ENCODE results near the gene ZNF331.
"Not testable (repeated sequence)": the region's sequence is repeated elsewhere in the genome, so short reads cannot be mapped to it uniquely, and the experiment has no call there.

ZNF331 gene

GRCh38 chr19:53537521-53538377 lies at the start of gene ZNF331:
Gene ZNF331 (plus strand): TSS chr19:53538145. CDS start chr19:53569377, 31,232 bp downstream.
- no peak for DNase-seq

- DNase-seq: no peak
Observed at GRCh38 chr19:53492153-53492552, 45.8 kb upstream of the ZNF331 start.

- not testable (repeated sequence) for DNase-seq
Observed at GRCh38 chr19:53497311-53498023, 40.5 kb upstream of the ZNF331 start.

DNA sequence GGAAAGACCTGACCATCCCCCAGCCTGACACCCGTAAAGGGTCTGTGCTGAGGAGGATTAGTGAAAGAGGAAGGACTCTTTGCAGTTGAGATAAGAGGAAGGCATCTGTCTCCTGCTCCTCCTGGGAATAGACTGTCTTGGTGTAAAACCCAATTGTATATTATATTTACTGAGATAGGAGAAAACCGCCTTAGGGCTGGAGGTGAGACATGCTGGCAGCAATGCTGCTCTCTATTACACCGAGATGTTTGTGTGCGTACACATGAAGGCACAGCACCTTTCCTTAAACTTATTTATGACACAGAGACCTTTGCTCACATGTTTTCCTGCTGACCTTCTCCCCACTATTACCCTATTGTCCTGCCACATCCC lies 39.9 kb upstream of the ZNF331 start:
- DNase-seq: not testable (repeated sequence)

- not testable (repeated sequence) for DNase-seq
Observed at GRCh38 chr19:53503151-53503550, 34.8 kb upstream of the ZNF331 start.

GRCh38 chr19:53503671-53504364 lies 34.1 kb upstream of the ZNF331 start:
- not testable (repeated sequence) for DNase-seq

- DNase-seq: not testable (repeated sequence)
Observed at GRCh38 chr19:53504365-53504703, 33.6 kb upstream of the ZNF331 start.

DNA sequence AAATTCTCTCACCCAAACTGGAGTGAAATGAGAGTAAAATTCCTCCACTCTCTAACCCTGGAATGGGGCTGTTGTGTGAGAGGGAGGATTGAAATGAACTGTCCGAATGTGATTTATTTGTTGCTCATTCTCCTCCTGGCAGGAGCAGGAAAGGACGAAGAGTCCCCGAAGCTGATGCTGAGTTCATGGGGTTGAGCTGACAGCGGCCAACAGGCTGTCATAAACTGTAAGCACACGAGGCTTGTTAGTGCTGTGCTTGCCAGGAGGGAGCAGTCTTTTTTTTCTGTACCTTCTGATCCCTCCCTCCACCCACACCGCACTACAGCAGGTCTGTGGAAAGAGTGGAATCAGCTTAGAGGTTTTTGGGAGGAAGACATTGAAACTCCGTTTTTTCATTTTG lies 33.1 kb upstream of the ZNF331 start:
- DNase-seq: no peak

- no peak for DNase-seq
Observed at GRCh38 chr19:53506728-53507127, 31.2 kb upstream of the ZNF331 start.

GRCh38 chr19:53507523-53508442 lies 30.2 kb upstream of the ZNF331 start:
- no peak for DNase-seq

GRCh38 chr19:53509443-53509842 lies 28.5 kb upstream of the ZNF331 start:
- no peak for DNase-seq

- DNase-seq: no peak
Observed at GRCh38 chr19:53509845-53510244, 28.1 kb upstream of the ZNF331 start.

- DNase-seq: no peak
Observed at GRCh38 chr19:53511357-53511756, 26.6 kb upstream of the ZNF331 start.

DNA sequence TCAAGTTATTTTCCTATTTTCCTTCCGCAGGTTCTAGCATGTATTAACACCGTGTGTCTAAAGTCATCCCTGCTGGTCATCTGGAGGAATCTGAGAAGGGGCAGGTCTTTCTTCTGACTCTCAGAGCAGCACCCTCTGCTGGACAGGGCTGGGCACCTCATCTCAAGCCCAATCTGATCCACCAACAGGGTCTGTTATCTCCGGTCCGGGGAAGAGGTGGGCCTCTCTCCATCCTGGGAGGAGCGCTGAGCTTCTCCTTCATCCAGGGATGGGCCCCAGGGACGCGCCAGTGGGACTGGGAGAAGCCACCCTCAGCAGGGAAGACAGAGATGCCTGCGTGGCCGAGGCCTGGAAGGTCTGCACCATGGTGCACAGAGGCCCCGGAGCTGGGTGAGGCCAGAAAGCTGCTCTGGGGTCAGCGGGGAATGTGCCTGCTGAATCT lies 26.0 kb upstream of the ZNF331 start:
- DNase-seq: no peak

DNA sequence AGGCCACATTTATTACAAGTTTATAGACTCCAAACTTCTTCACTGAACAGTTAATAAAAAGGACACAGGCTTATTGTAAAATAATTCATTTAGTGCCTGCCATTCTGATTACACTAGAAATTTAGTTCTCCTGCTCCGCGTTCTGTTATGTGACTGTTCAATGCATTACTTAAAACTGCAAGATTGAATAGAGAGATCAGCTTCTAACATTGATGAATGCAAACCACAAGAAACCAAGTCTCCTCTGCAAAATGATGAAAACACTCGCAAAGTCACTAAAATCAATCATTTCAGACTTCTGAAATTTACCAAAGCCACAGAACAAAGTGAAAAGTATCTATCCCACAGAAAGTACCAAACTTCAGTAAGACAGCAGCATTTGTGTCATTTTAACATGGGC lies 22.9 kb upstream of the ZNF331 start:
- not testable (repeated sequence) for DNase-seq

- DNase-seq: no peak
Observed at GRCh38 chr19:53517114-53517741, 20.7 kb upstream of the ZNF331 start.

GRCh38 chr19:53518121-53518520 lies 19.8 kb upstream of the ZNF331 start:
- DNase-seq: no peak

DNA sequence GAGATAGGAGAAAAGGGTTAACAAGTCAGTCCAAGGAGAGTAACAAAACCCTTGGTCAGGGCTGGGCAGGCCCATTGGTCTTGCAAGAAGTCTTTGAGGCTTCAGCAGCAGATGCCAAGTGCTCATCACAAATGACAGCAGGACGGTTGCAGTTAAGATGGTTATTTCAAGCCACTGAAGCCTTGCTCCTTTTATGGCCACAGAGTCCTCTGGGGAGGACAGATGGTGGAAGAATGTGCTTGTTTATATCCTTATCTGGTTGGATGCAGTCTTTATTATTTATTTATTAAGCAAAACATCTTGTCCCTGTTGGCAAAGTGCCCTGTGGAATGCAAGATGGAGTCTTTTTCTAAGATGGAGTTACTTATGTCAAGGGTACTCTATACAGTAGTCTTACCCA lies 19.2 kb upstream of the ZNF331 start:
- no peak for DNase-seq

DNA sequence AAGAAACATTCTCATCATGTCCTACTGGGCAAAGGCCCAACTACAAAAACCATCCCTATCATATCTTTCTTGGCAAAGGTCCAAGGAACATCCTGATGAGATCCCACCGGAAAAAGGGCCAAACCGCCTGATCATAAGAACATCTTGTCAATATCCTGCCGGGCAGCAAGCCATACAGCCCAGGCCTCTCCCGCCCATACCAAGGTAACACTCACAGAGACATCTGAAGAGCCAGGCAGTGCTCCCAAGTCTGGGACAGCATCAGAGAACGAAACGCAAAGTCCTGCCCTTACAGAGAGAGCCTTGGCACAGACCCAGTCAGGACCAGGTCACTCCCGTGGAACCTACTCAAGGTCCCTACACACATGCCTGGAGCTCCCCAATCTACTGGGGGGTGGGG lies 18.5 kb upstream of the ZNF331 start:
- no peak for DNase-seq

DNA sequence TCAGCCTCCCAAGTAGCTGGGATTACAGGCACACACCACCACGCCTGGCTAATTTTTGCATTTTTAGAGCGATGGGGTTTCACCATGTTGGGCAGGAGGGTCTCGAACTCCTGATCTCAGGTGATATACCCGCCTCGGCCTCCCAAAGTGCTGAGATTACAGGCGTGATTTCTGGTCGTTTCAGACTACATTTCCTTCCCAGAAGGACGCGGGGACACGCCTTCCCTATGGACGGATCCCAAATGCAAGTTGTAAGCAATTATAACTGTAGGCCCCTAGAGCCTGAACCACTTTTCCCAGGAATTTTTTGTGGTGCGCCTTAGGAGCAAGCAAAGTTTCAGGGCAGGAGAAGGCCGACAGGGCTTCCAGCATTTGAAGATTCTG lies 17.8 kb upstream of the ZNF331 start:
- no peak for DNase-seq

GRCh38 chr19:53520547-53521372 lies 17.2 kb upstream of the ZNF331 start:
- peak; percentile 52 for DNase-seq
